ENCODE results near the gene LIPK. TPM values are rescaled to one million over a fixed set of nuclear protein-coding genes. Genes with fewer than 3 reads are reported as not detected.

The LIPK gene
- total RNA-seq, 1 experiment from 2014 or later: not detected

- no peak for DNase-seq (ENCODE audit: low spot score)
- no peak for ATAC-seq
- H3K27me3 Mint-ChIP-seq (ENCODE audit: low read depth): peaks cover 6% of the 10 kb centered on the region
- ChIA-PET CTCF (interaction anchor here (2.3 kb wide), 1 partner anchor 77 kb away, joined by 7 read pairs; the partner anchor contains the start of gene RNLS), POLR2A (no interaction called here)
- no peak overlapping the region for H3K4me3 Mint-ChIP-seq
- H3K4me1 Mint-ChIP-seq: no peaks in the 10 kb centered on the region
- H3K36me3 Mint-ChIP-seq: no peaks in the 10 kb centered on the region
- TF ChIP-seq TP53 (CRISPR knock-in tag; IDR thresholded peaks at IDR 0.05): no peak
- TF ChIP-seq AFF4 (CRISPR knock-in tag; IDR thresholded peaks at IDR 0.05; ENCODE audit: borderline replicate concordance): no peak
- no peak for TF ChIP-seq ATF1 (CRISPR knock-in tag; IDR thresholded peaks at IDR 0.05)
- no peak for TF ChIP-seq PREB (CRISPR knock-in tag; IDR thresholded peaks at IDR 0.05; ENCODE audit: borderline replicate concordance)
- no peak for TF ChIP-seq NR2C2 (CRISPR knock-in tag; IDR thresholded peaks at IDR 0.05)
- TF ChIP-seq NR3C1 (CRISPR knock-in tag; conservative IDR thresholded peaks at IDR 0.05; ENCODE audit: low read depth): no peak
- TF ChIP-seq RORB (CRISPR knock-in tag; IDR thresholded peaks at IDR 0.05): no peak
- TF ChIP-seq SMAD4 (CRISPR knock-in tag; IDR thresholded peaks at IDR 0.05): no peak
- TF ChIP-seq E2F4 (CRISPR knock-in tag; IDR thresholded peaks at IDR 0.05; ENCODE audit: borderline replicate concordance, low read depth): no peak
- TF ChIP-seq IRF1 (CRISPR knock-in tag; IDR thresholded peaks at IDR 0.05): no peak
- no peak for TF ChIP-seq E2F5 (CRISPR knock-in tag; IDR thresholded peaks at IDR 0.05)
- H3K27ac Mint-ChIP-seq: no peak overlapping the region
- H3K9me3 Mint-ChIP-seq: peaks cover 4% of the 10 kb centered on the region; the same call in 1 of the 2 replicates
Observed at GRCh38 chr10:88659725-88660597, 46.1 kb upstream of the LIPK start.

- ChIA-PET CTCF (interaction anchor here (2.3 kb wide), 1 partner anchor 77 kb away, joined by 7 read pairs; the partner anchor contains the start of gene RNLS), POLR2A (no interaction called here)
- H3K9me3 Mint-ChIP-seq: peaks cover 4% of the 10 kb centered on the region; the same call in 1 of the 2 replicates
- H3K27me3 Mint-ChIP-seq (ENCODE audit: low read depth): peaks cover 6% of the 10 kb centered on the region
- no peak overlapping the region for H3K27ac Mint-ChIP-seq
- H3K4me1 Mint-ChIP-seq: no peaks in the 10 kb centered on the region
- no peak overlapping the region for H3K4me3 Mint-ChIP-seq
- ATAC-seq: no peak
- no peak for DNase-seq (ENCODE audit: low spot score)
- H3K36me3 Mint-ChIP-seq: no peaks in the 10 kb centered on the region
- TF ChIP-seq ZSCAN18 (CRISPR knock-in tag; IDR thresholded peaks at IDR 0.05) (no peak), CTCF (IDR thresholded peaks at IDR 0.05) (no peak), PRDM15 (CRISPR knock-in tag; IDR thresholded peaks at IDR 0.05) (no peak), ZBTB21 (CRISPR knock-in tag; IDR thresholded peaks at IDR 0.05; ENCODE audit: borderline replicate concordance) (no peak), ZNF512 (CRISPR knock-in tag; IDR thresholded peaks at IDR 0.05; ENCODE audit: borderline replicate concordance) (no peak)
Observed at GRCh38 chr10:88660598-88660884, 45.5 kb upstream of the LIPK start.
